ENCODE measurements around the gene FAM117A.
"Not testable (repeated sequence)": the region's sequence is repeated elsewhere in the genome, so short reads cannot be mapped to it uniquely, and the experiment has no call there.

FAM117A gene

DNA sequence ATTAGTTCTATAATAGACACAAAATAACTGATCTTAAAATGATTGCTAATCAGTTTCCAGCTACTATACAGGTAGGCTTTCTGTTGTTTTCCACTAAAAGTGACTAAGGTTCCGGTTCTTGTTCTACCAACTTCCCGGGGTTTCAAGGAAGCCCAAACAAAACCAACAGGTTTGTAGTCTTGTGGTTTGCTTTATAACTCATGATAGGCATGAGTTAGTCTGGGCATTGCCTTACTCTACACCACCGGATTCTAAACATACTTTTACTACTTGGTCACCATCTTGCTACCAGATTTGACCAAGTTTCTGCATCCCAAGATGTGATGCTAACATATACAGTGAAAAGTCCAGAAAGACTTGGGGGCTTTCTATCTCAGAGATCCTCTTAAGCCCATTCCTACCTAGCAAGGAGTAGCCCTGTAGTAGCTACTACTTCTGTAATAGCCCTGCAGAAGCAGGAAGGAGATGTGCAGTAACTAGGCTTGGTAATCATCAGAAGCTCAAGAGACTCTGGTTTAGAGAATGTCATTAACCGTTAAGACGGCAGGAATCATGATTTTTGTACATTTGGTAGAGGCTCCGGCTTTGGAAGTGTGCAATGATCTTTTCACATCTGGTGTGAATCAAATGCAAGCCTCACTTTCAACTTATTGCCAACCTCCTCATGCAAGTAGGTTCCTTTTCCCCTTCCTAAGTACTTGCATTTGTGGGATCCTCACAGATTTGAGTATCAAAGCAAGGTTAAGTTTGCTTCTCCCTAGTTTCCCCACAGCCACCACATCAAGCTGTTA lies 1.6 kb downstream of the FAM117A start:
- peak; percentile 40 for DNase-seq

DNA sequence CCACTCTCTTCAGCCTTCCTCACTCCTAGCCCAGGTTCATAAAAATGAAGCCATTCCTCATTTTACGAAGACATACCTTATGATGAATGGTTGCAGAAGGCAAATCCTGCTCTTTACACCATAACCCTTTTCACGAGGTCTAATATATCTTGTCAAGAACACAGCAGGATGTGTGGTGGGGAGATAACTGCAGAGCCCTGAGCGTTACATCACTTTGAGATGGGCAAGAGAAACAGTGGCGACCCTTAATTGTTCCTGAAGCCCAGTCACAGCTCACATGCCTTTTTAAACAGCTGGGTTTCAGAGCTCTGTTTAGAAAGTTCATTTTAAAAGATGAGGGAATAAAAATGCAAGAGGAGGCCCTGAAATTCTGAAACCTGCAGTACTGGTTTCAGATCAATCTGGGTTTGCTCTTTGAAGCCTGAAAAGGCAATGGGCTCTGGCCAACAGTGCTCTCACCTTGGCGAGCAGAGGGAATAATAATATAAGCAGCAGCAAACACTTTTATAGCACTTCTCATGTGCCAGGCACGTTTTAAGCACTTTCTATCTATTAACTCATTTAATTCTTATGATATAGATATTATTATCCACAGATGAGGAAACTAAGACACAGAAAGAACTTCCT lies 2.9 kb downstream of the FAM117A start:
- DNase-seq, result peak; percentile 86

DNA sequence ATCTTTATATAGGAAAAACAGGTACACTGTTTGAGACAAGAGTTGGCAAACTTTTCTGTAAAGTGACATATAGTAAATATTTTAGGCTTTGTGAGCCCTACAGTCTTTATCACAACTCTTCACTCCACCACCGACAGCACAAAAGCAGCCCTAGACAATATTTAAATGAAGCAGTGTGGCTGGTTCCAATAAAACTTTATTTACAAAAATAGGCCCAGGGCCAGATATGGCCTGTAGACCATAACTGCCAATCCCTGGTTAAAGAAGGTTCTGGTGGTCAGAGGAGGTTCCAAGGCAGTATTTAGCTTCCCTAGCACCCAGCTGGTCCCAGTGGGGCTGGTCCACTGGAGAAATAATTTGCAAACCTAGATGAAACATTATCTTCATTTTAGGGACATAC lies 3.6 kb downstream of the FAM117A start:
- no peak for DNase-seq

DNA sequence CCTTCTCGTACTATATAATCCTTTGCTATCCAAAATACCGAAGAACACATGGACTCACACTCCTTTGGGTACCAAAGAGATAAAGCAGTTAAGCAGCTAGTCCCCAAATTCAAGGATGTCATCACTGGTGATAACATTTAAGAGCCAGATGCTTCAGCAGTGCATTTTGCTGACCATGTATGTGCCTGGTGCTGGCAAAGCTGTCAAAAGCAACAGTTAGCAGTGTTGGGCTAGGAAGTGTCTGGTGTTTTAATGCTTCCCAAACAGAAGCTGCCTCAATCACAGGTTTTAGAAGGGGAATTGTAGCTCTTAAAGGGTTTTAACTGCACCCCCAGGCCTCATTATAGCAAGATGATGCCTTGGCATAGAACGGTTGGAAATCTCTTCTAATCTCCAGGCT lies 4.7 kb downstream of the FAM117A start:
- DNase-seq, result no peak

DNA sequence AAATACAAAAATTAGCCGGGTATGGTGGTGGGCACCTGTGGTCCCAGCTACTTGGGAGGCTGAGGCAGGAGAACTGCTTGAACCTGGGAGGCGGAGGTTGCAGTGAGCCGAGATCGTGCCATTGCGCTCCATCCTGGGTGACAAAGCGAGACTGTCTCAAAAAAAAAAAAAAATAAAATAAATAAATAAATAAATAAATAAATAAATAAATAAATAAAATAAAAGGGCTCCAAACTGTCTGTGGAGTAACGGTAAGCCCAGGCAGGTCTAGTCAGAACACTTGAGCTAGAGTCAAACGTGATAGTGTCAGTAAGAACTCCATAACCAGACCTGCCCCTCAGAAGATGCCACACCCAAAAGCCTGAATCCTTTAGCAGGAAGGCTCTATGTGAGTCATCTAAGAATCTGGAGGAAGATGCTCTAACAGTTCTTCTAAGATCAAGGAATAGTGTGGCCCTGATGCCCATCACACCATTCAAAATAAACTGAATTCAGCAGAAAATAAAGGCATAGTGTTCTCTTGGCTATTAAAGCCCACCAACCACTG lies 5.4 kb downstream of the FAM117A start:
- not testable (repeated sequence) for DNase-seq

DNA sequence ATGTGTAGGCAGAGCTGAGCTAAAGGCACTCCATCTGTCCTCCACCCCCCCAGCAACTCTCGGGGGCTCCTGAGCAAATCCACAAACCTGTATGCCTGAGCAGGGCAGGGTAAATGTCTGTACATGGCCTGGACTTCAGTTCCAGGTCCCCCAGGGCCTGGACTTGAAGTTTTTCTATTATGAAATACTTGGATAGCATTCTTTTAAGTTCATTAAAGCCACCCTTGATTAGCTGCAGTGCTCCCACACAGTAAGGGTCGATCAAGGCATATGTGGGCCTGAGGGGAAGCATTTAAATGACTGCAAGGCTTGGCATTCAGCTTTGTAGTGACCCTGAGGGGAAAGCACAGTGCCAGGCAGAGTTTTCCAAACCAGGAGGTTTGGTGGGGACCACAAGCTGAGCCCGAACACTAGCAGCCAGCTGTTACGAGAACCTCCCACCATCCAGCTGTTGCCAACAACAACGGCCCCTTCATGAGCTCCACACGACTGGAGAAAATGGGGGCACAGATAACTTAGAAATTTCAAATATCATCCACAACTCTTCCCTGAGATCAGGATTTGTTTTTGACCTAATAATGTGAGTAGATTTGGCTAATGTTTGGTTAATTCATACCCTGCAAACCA lies 6.7 kb downstream of the FAM117A start:
- DNase-seq, result no peak

DNA sequence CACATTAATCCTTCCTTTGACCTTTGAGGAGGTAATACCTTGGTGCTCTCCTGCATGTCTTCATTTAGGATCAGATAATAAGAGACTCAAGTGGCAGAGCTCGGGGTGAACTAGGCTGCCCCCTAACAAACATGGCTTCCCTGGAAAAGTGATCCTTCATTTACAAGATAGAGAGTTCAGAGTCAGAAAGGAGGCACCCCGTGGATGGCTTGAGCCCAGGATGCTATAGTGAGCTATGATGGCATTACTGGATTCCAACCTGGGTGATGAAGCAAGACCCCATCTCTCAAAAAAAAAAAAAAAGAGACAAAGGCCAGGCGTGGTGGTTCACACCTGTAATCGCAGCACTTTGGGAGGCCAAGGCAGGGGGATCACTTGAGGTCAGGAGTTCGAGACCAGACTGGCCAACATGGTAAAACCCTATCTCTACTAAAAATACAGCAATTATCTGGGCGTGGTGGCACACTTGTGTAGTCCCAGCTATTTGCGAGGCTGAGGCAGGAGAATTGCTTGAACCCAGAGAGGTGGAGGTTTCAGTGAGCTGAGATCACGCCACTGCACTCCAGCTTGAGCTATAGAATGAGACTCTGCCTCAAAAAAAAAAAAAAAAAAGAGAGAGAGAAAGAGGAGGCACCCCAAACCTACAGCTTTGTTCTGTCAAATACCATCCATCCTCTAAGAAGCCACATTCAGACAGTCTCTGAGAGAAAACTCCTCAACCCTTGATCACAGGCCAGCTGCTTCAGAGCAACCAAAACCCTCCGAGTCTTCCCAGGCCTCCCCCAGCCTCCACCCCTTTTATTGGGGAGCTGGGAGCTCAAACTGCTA lies 7.4 kb downstream of the FAM117A start:
- no peak for DNase-seq

DNA sequence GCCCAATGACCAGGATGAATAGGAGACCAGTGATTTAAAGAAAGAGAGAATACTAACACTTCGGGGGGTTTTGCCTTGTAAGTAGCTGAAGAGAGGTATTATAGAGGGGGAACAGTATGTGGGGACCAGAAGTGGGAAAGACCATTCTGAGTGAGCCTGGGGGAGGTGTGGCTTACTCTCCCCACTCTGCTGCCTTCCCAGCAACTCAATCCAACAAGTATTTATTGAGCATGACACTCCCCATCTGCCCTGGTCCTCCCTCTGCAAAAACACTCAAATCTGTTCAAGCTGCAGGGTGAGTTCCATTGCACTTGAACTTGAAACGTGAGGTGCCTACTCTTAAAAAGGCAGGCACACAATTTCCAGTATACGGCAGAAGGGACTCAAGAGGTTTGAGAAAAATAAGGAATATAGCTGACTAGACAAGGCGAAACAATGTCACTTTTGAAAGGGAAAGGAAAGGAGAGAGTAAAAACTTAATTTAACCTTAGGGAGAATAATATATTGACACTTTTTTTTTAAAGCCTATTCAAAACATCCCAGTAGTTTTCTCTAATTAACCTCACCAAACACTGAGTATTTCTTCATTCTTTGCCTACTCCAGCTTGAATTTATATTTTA lies 8.2 kb downstream of the FAM117A start:
- DNase-seq, result no peak

DNA sequence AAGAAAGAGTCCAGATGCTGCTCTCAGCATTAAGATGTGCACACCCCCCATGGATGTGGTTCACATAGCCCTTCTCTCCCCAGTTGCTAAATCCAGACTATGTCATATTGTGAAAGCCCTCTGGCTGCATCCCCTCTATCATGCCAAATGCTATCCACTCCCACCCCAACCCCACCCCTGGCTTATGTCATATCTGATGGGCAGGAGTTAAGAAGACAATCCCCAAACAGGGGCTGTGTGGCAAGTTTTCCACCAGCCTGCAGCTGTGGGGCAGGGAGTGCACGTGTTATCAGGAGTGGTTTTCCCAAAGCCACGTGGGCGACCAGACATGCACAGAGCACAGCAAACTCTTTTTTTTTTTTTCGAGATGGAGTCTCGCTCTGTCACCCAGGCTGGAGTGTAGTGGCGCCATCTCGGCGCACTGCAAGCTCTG lies 10.0 kb downstream of the FAM117A start:
- peak; percentile 84 for DNase-seq

DNA sequence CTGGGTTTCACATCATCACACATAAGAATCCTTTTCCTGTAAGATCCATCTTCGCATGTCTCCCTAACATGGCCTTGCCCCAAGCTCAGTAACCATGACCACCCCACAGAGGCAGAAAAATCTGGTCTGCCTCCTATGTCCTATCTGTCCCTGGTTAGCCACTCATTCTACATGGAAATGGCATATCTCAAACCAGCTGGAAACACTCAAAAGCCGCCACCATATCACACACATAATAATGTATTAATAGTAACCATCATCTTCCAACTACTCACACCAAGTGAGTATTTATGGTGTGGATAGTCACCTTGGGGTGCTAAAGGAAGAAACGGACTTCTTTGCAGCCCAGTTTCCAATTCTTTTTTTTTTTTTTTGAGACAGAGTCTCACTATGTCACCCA lies 11.4 kb downstream of the FAM117A start:
- DNase-seq, result no peak

DNA sequence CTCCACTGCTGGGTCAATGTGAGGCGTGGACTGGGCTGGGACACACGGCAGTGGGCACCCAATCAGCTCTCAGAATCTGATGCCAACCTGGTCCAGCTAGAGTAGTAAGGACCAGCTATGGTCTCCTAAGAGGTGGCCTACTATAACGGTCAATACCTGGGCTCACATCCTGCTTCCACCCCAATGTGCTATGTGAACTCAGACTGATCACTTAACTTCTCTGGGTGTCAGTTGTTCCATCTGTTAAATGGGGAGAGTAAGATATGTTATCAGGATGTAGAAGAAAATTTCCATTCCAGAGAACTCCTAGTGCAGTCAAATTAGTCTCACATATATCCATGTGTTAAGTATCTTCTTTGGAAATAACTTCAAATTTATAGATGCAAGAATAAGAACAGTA lies 14.2 kb downstream of the FAM117A start:
- DNase-seq, result no peak

DNA sequence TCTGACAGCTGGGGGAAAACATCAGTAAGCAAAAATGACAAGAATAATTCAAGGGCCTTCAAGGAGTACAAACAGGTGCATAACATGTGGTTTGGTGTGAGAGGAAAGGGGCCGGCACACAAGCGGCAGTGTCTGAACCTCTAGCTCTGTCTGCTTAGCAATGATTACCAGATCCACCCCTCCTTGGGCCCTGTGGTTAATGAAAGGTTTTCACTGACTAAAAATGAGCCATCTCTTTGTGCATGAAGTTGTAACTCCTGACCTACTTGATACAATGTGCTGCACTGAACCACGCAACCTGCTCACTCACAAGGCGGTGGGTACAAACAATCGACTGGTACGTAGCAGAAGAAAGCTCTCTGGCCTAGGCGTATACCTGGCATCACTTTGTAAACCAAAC lies 15.1 kb downstream of the FAM117A start:
- peak; percentile 80 for DNase-seq

DNA sequence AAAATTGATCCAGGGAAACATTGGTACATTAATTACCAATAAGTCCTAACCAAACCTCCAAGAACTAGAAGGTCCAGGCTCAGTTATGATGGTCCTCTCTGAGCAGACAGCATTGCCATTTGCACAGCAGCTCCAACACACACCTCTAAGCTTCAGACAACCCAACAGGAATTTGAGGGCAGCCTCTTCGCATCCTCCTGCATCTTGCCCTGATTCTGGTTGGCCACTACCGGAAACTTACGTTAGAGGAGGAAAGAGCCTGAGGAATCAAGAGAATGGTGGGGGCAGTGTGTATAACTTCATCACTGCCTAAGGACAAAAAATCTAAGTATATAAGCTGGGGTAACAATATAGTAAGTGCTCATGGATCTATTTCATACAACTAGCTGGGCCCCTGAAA lies 15.7 kb downstream of the FAM117A start:
- no peak for DNase-seq

DNA sequence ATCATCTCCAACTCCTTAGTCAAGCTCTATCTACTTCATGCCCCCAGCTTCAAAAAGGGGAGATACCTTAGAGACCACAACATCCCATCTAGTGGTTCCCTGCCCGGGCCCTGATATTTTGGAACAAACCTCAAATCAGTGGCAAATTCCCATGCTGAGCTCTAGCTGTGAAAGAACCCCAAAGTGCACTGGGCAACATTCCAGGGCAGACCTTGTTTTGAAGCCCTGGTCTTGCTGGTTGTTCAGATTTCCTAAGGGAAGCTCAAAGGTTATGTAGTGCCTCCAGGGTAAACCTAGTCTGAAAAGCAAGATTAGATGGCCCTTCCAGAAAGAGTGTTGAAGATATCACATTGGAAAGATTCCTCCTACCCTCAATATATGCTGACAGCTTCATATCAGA lies 16.3 kb downstream of the FAM117A start:
- no peak for DNase-seq

DNA sequence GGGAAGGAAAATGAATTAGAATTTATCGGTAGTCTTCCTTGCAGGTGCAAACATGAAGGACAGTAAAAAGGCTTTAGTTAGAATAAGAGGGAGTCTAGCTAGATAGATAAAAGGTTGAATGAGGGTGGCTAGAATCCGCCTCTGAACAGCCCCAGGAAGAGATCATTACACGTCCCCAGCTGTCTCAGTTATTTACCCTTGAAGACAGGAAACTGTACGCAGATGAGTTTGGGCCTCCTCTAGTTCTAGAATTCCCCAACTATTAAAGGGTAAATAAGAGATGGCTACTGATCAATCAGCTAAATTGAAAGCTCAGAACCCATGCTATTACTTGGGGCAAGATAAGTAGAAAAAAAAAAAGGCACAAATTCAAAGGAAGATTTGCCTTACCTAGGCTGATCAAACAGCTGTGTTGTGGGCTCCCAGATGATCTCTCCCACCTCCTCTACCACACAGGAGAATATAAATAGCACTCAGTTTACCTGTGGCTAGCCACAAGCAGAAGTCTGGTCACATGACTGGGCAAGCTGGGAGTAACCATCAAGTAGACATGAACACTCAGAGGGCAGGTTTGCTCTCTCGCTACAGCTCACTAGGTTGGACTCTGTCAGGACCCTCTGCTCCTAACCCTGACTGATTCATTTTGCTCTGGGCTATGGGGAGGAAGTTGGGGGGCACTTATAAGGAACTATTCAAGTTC lies 17.0 kb downstream of the FAM117A start:
- no peak for DNase-seq

DNA sequence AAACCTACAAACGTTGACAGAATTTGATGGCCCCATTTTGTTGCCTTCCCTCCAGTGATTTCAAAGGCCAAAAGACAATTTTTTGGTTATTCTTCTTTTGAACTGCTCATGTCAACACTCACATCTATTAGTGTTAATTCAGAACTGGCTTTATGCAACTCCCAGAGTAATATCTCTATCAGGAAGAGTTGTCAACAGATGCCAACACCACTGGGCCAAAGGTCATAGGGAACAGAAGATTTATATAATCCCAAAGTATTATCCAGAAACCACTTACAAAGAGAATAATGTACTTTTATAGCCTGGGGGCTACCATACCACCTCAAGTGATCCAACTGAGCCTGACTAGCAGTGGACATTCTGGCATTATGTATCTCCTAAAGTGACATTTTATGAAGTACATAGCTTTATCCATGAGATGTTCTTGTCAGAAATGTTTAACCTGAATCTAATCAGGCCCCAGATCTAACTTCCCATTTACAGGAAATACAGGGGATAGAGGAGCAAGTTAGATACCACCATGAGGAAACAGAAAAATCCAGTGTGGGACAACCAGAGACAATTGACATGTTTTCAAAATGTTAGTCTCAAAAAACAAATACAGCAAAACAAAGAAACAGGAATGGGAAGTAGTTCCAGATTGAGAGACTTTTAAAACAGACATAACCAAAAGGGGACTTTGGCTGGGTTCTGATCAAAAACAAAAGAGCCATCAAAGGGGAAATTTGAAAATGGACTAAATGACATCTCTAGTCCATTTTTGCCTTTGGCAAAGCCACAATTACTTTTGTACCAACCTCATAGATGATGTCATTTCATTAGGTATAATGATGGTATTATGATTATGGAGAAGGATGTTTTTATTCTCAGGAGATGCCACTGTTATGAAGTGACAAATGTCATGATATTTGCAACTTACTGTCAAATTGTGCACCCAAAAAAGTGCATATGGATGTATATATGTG lies 18.5 kb downstream of the FAM117A start:
- DNase-seq, result no peak

DNA sequence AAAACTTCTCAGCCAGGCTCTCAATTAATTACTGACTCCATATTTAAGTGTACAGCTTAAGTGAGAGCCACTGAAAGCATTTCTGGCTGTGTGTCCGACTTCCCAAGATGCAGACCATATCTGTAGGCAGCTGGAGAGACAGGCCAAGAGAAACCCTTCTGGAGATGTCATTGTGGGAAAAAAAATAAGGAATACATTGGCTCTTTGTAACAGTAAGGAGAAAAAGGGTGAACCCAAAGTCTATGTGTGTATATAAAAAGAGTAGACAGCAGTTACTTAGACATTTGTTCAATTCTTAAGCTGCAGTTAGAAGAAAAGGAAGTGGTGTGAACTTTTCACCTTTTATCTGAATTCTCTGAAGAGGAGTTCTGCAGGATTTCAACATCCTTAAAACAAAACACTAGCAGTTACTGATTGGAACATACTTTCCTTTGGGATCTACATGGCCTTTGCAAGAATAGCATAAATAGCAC lies 21.7 kb downstream of the FAM117A start:
- peak; percentile 63 for DNase-seq

DNA sequence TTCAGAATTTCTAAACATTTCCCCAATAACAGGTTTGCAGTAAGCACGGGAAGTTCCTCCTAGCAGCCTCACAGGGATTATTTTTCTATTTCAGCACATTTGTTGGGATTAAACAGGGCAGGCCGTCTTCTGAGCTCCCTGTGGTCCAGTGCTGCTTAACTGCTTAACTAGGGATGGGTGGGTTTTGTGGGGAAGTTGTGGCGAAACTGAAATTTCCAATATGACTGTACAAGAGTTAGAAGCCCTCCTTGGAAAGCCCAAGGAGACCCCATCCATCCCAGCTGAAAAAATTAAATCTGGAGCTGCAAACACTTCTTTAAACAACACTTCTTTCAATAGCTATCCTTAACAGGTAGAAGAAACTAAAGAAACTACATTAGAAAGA lies 22.2 kb downstream of the FAM117A start:
- DNase-seq, result no peak

DNA sequence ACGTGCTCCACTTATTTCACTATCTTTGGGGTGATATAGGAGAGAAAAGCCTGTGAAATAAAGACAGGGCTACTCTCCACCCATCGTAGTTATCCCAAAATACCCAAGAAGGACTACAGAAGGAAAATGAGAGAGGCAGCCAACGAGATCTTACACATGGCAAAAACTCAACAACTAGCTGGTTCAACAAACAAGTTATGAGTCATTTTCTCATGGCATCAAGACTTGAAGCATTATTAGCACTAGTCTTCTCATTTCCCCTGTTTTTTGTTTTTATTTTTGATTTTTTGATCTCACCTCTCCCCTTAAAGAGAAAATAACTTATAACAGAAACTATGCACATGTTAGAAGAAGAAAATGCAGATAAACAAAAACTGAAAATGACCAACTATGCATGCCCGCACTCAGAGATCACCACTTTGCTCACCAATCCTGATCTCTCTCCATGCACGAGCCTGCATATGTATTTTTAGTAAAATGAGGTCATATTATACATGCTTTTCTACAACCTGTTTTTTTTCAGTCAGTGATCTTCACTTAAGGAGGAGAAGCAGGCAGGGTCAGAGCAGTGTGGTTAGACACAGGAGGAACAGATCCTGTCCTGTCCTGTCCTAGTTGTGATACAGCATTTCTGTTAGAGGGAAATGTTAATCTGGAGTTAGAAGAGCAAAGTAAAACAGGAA lies 22.8 kb downstream of the FAM117A start:
- peak; percentile 55 for DNase-seq
